ENCODE results near the gene FATE1. TPM values are rescaled to one million over a fixed set of nuclear protein-coding genes. Genes with fewer than 3 reads are reported as not detected.

Gene FATE1
- total RNA-seq, 1 donor from 2014 or later = not detected

DNA sequence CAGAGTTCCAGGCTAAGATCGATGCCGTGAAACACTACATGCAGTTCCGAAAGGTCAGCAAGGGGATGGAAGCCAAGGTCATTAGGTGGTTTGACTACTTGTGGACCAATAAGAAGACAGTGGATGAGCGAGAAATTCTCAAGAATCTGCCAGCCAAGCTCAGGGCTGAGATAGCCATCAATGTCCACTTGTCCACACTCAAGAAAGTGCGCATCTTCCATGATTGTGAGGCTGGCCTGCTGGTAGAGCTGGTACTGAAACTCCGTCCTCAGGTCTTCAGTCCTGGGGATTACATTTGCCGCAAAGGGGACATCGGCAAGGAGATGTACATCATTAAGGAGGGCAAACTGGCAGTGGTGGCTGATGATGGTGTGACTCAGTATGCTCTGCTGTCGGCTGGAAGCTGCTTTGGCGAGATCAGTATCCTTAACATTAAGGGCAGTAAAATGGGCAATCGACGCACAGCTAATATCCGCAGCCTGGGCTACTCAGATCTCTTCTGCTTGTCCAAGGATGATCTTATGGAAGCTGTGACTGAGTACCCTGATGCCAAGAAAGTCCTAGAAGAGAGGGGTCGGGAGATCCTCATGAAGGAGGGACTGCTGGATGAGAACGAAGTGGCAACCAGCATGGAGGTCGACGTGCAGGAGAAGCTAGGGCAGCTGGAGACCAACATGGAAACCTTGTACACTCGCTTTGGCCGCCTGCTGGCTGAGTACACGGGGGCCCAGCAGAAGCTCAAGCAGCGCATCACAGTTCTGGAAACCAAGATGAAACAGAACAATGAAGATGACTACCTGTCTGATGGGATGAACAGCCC, 28.0 kb downstream of the FATE1 start:
- DNase-seq = no peak

DNA sequence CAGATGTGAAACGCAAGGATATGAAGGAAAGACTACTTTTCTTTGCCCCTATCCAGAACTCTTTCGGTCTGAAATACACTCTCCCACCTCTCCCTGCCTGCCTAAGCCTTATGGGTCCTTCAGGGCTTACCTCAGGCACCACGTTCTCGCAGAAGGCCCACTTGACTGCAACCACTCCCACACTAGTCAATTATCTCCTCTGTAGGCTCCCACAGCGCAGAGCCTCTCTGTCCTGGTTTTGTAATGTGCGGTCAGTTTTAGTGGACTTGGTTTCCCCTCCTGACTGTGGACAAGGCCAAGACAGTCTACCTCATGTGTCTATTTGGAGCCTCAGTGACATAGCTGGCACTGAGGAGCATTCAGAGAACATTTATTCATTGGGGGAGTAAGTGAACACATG, 29.8 kb downstream of the FATE1 start:
- no peak for DNase-seq

DNA sequence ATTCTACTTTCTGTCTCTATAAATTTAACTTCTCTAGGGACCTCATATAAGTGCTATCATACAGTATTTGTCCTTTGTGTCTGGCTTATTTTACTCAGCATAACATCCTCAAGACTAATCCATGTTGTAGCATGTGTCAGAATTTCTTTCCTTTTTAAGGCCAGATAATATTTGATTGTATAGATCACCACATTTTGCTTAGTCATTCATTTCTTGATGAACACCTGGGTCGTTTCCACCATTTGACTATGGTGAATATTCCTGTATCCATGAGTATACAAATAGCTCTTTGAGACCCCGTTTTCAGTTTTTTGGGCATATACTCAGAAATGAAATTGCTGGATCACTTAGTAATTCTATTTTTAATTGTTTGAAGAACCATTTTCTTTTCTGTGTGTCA, 30.7 kb downstream of the FATE1 start:
- no peak for DNase-seq

DNA sequence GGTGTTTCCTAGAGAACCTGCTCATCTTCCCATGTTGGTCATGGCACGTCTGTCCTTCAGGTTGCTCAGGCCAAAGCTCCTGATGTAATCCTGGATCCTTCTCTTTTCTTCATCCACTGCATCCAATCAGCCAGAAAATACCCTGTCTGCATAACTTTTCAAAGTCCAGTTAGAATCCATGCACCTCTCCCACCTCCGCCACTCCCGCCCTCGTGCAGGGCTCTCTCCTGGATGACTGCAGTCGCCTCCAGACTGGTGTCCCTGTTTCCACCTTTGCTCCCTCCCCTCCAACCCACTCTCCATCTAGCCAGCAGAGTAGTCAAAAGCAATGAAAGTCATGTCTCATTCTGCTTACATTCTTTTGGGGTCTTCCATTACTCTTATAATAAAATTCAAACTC, 34.7 kb downstream of the FATE1 start:
- no peak for DNase-seq

DNA sequence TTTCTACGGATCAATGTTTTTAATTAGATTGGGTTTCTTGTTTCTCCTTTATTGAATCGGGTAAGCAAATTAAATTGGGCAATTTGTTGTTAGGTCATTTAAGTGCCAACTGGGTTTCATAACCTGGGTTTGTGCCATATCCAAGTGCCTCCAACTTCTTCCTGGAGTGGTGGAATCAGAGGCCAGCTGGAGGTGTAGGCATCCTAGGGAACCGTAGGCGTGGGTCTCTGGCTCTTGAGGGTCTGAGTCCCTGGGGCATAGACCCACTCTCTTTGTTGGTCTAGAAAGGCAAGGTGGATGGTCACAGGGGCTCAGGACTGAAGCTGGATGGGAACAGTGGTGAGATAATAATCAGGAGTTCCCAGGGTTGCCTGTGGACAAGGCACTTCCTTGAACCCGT, 37.0 kb downstream of the FATE1 start:
- no peak for DNase-seq

DNA sequence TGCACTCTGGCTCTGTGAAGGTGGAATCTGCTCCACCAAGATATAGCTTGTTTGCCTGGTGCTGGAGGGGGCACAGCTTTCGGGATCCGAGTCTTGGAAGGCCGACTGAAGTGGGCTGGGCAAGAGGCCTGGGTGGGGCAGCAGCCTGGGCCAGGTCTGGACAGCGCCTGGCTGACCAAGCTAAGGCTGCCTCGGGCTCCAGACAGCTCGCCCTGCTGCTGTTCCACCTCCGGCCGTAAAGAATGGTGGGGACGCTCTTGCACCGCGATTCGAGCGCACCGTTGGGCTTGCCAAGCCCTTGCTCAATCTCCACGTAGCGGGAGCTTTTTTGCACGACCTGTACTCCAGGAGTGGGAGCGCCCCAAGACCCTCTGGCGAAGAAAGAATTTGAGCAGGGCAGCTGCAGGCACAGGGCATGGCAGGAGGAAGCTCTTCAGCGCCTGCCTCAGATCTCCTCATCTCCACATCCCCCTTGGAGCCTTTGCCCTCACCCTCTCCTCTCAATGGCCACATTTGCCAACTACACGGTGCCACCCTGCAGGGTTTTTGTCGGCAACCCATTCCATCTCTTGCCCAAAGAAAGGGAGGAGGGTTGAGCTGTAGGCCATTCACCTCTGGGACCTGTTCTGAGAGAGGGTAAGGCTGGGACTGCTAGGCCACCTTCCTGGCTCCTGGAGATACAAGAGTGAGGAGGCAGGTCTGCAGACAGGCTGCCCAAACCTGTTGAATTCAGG, 37.6 kb downstream of the FATE1 start:
- DNase-seq = peak; percentile 4

DNA sequence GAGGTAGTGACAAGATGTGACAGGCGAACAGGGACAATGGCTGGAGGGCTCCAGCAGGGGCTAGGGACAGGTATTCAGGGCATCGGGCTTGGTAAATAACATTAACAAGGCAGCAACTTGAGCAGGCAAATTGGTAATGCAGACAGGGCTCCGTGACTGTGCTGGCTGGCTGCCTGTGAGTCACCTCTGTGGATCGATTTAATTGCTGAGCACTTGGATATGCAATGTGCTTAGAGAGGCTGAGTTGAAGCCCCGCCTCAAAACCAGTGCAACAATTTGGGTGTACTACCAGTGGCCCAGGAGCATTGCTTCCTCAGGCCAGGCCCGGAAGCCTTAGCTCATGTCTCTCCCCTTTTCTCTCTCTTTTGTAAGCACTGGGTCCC, 38.2 kb downstream of the FATE1 start:
- no peak for DNase-seq

DNA sequence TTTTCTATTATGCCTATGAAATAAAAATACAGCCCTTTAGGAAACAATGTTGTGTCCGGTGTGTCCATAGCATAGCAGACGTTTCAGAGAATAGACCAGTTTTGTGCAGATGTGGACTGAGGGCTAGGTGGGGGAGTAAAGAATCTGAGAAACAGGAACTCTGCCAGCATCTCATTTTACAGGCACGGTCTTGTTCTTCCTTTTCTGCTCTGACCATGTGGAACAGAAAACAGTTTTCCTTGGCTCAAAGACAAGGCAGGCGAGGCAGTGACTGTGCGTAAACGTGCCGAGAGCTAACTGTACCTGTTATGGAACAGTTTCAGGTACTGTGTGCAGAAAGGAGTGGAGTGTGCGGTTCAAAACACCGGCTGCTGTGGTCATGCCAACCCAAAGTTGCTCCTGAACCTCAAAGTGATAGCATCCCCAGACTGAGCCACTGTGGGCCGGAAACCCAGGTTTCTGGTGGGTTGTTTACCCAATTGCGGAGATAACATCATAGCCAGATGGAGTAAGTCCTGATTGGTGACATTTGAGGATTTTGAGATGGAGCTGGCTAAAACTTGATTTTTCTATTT, 38.9 kb downstream of the FATE1 start:
- no peak for DNase-seq

DNA sequence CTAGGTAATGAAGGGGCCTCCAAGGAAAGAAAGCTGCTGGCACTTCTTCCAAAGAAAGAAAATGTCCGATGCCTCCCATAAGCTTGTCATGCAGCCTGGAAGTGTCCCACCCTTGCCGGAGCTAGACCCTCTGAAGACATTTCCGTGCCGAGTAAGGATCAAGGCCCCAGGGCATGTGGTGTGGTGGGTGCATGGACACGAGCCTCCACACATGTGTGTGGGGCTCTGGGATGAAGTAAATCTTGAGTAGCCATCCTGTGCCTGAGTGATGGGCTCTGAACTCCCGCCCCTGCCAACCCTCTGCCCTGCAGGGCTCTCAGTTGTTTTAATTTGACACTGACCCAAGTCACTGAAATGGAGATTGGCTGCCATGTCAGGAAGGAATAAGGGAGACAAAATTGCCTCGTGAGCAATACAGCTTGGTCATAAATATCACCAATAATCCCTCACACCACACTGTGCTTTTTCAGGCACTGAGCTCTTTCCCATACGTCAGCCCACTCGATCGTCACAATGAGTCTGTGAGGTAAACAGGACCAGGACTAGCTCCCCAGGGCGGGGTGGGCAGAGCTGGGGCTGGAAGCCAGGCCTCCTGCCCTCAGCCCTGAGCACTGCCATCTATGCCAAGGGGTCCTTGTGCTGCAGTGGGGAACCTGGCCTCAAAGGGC, 43.3 kb downstream of the FATE1 start:
- DNase-seq = no peak

DNA sequence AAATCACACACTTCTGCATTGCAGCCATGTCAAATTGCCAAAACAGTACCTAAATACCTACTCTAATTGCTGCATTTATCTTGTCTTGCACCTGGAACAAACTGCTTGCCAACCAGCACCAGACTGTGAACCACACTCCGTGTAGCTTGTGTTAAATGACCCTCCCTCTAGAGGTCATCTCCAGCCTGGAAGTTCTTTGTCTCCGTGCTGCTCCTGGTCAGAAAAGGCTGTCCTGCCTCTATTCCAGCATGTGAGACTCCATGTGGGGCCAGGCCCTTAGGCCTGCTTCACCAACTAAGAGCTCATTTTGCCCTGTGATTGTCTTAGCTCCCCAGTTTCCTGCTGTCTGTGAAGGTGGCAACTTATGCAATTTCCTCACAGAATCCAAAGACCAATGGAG, 47.0 kb downstream of the FATE1 start:
- no peak for DNase-seq

DNA sequence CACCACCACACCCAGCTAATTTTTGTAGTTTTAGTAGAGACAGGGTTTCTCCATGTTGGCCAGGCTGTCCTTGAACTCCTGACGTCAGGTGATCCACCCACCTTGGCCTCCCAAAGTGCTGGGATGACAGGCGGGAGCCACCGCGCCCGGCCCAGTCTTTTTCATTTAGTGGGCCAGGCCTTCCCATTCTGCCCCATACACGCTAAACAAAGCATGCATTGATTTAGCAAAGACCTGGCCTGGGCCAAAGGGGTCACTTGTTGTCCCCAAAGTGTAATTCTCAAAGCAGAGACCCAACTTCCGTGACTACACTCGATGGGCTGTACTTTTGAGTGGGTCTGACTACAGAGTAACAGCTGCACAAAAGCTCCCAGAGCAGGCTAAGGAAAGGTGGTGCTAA, 47.9 kb downstream of the FATE1 start:
- no peak for DNase-seq

DNA sequence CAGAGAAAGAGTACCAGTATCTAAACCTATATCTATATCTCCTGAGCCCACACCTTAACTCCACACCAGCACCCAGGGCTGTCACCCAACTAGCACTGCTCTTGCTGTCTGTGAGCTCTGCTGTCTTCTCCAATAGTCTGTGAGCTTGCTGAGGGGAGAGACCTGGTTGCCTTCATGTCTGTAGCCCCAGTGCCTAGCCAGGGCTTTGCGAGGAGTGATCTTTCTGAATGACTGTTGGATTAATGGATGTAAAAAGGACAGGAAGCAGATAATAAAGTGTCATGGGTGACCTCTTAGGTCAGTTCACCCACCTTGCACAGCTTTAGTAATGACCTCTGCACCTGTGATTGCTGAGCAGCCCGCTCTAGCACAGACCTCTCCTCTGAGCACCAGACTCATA, 49.2 kb downstream of the FATE1 start:
- no peak for DNase-seq

DNA sequence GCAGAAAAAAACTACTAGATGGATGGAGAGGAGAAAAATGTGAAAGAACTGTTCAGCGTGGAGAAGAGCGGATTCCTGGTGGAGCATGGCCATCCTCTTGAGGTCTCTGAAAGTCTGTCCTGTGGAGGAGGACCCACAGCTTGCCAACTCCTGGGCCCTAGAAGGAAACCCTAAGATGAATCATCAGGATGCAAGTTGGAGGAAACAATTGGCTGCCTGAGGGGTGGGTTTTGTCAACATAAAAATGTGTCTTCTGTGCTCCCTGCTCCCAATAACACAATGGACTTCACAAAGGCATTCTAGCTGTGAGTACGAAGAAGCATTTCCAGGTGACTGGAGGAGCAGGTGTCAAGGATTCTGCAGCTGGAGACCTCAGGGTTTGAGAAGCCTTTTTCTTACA, 55.9 kb downstream of the FATE1 start:
- no peak for DNase-seq

Other genes starting within 250 kb of the FATE1 start
- gene PASD1, start 152.4 kb upstream of the FATE1 start, total RNA-seq = not detected
- 7.2 TPM for gene PRRG3, start 20.6 kb upstream of the FATE1 start, total RNA-seq
- not detected for gene CNGA2, start 18.7 kb downstream of the FATE1 start, total RNA-seq
- gene MAGEA4, start 196.9 kb downstream of the FATE1 start, total RNA-seq = not detected